Midbrain (tissue), 1 donor: ENCODE measurements around the gene DNAAF2.
"Not testable (repeated sequence)": the region's sequence is repeated elsewhere in the genome, so short reads cannot be mapped to it uniquely, and the experiment has no call there.

Experiments used
- DNase-seq: peaks from one replicate; lab custom pipeline; 2025; lab: John Stamatoyannopoulos, UW

DNAAF2 gene, protein sequence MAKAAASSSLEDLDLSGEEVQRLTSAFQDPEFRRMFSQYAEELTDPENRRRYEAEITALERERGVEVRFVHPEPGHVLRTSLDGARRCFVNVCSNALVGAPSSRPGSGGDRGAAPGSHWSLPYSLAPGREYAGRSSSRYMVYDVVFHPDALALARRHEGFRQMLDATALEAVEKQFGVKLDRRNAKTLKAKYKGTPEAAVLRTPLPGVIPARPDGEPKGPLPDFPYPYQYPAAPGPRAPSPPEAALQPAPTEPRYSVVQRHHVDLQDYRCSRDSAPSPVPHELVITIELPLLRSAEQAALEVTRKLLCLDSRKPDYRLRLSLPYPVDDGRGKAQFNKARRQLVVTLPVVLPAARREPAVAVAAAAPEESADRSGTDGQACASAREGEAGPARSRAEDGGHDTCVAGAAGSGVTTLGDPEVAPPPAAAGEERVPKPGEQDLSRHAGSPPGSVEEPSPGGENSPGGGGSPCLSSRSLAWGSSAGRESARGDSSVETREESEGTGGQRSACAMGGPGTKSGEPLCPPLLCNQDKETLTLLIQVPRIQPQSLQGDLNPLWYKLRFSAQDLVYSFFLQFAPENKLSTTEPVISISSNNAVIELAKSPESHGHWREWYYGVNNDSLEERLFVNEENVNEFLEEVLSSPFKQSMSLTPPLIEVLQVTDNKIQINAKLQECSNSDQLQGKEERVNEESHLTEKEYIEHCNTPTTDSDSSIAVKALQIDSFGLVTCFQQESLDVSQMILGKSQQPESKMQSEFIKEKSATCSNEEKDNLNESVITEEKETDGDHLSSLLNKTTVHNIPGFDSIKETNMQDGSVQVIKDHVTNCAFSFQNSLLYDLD

DNA sequence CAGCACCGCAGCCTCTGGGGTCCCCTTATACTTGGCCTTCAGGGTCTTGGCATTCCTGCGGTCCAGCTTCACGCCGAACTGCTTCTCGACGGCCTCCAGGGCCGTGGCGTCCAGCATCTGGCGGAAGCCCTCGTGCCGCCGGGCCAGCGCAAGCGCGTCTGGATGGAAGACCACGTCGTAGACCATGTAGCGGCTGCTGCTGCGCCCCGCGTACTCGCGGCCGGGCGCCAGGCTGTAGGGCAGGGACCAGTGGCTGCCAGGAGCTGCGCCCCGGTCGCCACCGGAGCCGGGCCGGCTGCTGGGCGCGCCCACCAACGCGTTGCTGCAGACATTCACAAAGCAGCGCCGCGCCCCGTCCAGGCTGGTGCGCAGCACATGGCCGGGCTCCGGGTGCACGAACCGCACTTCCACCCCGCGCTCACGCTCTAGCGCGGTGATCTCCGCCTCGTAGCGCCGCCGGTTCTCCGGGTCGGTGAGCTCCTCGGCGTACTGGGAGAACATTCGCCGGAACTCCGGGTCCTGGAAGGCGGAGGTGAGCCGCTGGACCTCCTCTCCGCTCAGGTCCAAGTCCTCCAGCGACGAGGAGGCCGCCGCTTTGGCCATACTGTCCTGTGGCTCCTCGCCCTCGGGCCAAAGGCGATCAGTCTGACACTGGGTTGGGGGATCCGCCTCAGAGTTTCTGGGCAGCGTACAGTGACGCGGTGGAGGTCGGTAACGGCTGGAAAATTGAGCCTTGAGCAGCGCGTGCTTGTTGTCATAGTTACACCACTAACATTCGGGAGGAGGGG, at the start of gene DNAAF2:
DNAAF2 (minus strand) TSS at position 698 of the 788 bp plus-strand sequence; CDS start at position 603, 95 bp downstream.
- DNase-seq: peak; percentile 67

DNA sequence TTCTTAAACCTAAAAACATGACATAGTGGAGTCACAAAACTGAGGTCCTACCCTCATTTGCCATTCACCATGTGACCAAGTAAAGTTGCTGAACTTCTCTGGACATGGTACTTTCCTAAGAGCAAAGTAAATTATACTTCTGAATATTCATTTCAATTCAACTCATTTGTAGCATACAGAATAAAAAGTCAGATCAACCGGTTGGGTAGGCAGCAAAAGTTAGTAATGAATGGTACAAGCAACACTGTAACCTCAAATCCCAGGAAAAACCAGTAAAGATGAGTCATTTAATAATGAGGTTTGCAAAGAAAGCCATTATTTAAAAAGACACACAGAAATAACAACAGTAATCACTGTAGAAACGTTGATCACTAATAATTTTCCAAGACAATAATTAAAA, 44.2 kb upstream of the DNAAF2 start:
- no peak for DNase-seq

DNA sequence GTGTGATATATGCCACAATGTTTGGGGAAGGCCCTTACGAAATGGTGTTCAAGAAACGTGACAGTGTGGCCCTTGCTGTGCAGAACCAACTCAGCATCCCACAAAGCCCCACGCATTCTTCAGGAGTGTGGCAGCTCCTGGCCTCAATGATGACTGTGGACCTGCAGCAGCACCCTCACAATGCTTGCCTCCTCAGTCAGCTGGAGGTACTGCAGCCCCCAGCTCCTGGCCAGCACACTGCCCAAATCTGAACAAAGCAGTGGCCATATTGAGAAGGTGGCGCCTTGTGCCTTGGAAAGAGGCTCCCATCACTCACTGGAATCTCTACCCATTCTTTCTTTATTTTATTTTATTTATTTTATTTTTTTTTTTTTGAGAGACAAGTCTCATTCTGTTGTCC, 42.6 kb upstream of the DNAAF2 start:
- DNase-seq: no peak

DNA sequence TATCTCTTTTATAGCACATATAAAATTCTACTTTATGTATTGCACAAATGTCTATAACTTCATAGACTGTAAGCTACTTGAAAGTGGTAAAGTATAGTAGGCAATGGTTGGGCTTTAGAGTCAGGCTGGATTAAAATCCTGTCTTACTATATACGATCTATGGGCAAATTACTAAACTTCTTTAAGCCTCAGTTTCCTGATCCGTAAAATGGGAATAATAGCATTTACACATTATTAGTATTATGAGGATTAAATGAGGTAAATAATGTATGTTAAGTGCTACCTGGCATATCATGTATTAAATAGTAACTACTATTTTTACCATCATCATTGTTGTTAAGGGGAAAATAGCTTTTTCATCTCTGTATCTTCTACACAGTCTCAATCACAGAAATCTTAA, 38.5 kb upstream of the DNAAF2 start:
- no peak for DNase-seq

DNA sequence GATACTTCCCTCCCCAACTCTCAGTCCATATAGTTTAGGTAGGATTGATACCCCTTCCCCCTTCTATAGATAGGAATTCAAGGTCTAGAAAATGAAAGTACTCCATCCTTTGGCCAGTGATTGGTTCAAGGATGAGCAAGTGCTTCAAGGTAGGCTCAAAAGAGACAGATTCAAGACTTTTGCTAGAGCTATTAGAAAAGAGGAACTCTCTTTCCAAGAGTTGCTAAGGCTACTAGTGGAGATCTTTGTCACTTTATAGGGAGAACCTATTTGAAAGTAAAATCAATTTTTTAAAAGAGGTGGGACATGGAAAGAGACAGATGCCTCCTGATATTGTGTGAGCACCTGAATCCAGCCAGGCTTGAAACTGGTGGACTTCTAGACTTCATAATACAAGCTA, 35.4 kb upstream of the DNAAF2 start:
- no peak for DNase-seq

DNA sequence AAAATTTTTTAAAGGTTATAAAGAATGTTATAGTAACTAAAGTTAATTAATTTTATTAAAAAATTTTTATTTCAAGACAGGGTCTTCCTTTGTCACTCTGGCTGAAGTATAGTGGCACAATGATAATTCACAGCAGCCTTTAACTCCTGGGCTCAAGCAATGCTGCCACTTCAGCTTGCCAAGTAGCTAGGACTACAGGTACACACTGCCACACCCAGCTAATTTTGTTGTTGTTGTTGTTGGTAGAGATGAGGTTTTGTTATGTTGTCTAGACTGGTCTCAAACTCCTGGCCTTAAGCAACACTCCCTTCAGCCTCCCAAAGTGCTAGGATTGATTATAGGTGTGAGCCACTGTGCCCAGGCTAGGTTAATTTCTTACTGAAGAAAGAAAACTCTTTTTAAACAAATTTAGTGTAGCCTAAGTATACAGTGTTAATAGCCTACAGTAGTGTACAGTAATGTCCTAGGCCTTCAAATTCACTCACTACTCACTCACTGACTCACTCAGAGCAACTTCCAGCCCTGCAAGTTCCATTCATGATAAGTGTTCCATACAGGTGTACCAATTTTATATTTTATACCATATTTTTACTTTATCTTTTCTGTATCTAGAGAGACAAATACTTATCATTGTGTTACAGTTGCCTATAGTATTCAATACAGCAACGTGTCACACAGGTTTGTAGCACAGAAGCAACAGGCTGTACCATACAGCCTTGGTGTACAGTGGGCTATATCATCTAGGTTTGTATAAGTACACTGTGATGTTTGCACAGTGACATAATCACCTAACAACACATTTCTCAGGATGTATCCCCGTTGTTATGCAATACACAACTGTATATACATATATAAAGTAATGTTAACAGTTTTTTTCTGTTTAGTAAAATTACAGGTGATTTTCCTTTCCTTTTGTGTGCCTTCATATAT, 24.7 kb upstream of the DNAAF2 start:
- DNase-seq: no peak

DNA sequence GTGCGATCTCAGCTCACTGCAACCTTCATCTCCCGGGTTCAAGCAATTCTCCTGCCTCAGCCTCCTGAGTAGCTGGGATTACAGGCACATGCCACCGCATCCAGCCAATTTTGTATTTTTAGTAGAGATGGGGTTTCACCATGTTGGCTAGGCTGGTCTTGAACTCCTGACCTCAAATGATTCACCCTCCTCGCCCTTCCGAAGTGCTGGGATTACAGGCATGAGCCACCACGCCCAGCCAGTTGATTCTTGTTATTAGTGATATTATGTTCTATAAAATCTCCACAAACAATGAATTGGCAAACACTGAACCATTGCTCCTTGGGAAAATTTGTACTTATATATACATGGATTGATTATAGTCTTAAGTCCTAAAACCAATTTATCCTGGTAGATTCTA, 22.5 kb upstream of the DNAAF2 start:
- not testable (repeated sequence) for DNase-seq

DNA sequence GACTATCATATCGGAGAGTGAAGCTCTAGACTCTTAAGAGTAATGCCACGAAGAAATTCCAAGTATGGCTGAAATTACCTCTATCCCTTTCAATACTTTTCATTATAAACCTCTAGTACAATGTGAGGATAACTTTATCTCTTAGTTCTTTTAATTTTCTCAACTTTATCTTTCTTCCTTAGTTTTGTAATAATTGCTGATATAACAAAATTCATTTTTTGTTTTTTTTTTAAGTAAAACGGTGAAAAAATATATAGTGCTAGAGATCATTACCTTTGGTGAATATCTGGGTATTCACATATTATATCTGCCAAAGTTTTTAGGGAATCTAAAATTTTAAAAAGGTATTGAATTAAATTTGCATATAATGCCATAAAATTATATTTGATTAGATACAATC, 19.5 kb upstream of the DNAAF2 start:
- no peak for DNase-seq

DNA sequence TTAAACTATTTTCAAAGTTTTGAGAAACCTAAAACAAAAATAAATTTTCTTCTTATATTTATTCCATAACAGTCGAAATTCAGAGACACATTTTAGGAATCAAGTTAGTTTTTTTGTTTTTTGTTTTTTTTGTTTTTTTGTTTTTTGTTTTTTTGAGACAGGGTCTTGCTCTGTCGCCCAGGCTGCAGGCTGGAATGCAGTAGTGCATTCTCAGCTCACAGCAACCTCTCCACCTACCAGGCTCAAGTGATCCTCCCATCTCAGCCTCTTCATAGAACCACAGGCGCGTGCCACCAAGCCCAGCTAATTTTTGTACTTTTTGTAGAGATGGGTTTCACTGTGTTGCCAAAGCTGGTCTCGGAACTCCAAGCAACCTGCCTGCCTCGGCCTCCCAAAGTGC, 18.5 kb upstream of the DNAAF2 start:
- DNase-seq: no peak

DNA sequence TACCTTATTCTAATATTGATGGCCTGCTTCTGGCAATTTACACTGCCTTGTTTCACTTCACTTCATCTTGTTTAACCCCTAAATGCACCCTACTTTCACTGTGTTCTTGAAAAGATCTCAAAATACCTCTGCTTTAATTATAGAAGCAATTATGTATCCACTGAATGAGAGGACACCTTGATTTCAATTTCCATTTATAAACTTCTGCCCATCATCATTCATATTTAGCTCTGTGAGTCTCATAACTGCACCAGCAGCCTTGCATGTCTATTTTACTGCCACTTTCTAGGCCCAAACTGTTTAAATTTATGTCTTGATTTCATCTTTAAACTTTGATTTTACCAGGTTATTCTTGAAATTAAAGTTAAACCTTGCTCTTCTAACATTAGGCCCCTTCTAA, 7.1 kb upstream of the DNAAF2 start:
- DNase-seq: no peak

DNA sequence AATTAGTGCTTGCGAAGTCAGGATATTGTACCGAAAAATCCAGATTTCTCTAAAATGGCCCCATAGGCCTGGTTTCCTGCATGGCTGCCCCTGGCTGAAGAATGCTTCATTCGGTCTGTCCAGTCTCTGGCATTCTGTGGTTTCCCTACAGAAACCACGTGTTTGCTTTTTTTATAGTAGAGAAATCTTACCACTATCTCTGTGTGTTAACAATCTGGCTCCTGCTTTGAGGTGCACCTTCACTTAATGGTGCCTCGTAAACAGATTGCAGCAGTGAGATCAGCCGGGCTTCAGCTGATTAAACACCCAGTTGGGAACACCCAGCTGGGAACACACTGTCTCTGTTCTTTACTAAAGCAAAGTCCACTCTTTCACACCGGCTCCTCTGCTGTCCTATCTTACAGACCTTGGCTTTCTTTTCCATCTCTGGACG, 6.7 kb upstream of the DNAAF2 start:
- no peak for DNase-seq

DNA sequence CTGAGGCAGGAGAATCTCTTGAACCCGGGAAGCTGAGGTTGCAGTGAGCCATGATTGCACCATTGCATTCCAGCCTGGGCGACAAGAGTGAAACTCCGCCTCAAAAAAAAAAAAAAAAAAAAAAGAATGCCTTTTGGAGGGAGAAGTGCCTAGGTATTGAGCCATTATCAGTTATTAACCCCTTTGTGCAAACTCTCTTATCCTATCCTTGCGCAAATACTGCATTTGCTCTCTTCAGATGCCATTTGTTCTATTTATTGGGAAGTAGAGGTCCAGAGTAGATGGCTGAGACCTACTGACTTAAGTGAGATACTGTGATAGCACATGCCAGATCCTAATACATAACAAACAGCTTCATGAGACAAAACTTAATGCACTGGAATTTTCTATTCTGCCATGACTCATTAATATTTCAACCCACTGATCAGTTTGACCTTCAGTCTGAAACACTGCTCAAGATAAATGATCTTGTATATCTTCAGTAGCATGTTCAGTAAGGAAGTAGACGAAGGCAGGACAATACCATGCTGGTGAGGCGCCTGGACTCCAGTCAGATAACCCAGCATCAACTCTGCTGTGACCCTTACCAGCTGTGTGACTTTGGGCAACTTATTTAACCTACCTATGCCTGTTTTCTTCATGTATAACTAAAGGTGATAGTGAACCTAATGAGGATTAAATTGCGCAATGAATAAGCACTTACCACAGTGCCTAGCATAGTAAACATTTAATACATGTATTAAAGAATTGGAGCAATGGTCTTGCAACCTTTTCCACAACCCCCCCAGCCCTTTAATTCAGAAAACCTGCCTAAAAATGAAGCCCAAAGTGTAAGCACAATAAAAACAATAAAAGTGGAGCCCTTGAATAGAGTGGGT, 5.7 kb upstream of the DNAAF2 start:
- no peak for DNase-seq

DNA sequence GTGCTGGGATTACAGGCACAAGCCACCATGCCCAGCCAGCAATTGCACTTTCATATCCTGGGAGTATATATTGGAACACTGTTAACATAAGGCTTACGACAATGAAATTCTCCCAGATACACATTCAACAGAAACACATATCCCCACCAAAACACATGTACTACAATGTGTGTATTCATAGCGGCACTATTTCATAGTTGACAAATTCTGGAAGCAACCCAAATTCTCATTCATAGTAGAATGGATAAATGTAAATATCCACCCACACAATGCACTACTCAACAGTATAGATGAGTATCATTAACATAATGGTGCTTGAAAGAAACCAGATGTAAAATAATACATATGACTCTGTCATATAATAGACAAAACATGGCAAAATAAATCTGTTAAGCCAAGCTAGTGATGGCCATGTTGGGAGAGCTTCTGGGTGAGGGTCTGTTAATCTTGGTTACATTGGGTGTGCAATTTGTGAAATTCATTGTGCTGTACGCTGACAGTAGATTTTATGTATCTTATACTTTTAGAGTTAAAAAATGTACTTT, 2.6 kb upstream of the DNAAF2 start:
- no peak for DNase-seq

DNA sequence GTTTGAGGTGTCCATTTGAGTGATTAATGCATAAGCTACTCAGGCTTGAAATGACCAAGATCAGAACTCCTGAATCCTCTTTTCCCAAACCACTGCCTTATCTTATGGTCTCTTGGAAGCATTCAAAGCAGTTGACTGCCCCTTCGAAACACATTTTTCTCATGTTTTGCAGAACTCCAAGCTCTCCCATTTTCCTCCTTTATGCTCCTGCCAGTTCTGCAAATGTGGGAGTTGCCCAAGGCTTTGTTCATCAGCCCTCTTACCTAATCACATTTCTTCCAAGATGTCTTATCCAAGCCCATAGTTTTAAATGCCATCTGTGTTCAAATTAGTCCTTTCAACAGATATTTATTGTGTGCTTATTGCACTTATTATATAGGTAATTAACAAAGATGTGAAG, 1.8 kb upstream of the DNAAF2 start:
- no peak for DNase-seq

DNA sequence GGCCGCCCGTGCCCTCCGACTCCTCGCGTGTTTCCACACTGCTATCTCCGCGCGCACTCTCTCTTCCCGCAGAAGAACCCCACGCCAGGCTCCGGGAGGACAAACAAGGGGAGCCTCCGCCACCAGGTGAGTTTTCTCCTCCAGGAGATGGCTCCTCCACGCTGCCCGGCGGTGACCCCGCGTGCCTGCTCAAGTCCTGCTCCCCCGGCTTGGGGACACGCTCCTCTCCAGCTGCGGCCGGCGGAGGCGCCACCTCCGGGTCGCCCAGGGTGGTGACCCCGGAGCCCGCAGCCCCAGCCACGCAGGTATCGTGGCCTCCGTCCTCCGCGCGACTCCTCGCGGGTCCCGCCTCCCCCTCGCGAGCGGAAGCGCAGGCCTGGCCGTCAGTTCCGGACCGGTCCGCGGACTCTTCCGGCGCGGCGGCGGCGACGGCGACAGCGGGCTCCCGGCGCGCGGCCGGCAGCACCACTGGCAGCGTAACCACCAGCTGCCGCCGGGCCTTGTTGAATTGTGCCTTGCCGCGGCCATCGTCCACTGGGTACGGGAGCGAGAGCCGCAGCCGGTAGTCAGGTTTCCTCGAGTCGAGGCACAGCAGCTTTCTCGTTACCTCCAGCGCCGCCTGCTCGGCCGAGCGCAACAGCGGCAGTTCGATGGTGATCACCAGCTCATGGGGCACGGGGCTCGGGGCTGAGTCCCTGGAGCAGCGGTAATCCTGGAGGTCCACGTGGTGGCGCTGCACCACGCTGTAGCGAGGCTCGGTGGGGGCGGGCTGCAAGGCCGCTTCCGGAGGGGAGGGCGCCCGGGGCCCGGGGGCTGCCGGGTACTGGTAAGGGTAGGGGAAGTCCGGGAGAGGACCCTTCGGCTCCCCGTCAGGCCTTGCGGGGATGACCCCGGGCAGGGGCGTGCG, 1.2 kb downstream of the DNAAF2 start:
- DNase-seq: peak; percentile 94

DNA sequence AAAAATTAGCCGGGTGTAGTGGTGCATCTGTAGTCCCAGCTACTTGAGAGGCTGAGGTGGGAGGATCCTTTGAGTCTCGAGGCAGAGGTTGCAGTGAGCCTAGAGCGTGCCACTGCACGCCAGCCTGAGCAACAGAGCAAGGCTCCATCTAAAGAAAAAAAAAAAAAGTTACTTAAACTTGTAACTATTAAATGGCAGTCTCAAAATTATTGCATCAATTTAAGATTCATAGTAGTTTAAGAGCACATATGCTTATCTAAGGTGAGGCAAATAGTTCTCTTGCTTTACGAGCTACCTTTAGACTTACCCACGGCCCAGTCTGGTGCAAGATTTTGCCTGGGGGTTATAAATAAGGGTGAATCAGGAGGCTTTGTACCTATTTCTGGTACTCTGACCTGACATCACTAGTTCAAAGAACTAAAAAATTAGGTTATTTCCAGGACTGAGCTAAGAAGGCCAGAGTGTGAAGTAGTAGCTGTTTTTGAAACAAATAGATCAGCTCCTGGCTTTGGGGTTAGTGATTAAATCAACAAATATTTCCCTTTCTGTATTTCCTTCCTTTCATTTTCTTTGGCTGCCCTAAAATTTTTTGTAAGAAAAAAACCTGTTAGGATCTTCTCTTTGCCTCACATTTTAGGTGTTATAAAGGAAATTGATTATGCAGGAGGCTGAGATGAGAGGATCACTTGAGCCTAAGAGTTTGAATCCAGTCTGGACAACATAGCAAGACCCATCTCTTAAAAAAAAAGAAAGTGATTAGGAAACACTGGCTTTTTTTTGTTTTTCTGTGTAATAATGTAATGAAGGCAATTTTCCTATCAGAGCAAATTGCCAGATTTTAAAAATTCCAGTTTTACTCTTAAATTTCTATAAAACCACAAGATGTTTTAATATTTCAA, 10.9 kb downstream of the DNAAF2 start:
- DNase-seq: no peak

DNA sequence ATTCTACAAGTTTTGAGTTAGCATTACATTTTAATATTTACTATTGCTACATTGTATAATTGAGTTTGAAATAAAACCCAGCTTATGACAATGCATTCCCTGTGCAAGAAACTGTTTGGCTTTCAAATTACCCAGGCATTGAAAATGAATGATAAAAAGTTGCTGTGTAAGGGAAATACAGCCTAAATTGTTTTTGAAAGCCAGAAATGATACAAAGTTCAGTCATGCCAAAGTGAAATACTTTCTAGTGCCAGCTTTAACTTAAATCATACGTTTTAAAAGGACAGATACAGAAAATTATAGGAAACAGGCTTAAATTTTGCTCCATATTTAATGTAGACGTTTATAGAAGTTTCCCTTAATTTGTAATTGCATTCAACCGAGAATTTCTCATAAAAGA, 11.7 kb downstream of the DNAAF2 start:
- no peak for DNase-seq
